Measurements from ENCODE around the gene BEX4.

Gene BEX4

DNA sequence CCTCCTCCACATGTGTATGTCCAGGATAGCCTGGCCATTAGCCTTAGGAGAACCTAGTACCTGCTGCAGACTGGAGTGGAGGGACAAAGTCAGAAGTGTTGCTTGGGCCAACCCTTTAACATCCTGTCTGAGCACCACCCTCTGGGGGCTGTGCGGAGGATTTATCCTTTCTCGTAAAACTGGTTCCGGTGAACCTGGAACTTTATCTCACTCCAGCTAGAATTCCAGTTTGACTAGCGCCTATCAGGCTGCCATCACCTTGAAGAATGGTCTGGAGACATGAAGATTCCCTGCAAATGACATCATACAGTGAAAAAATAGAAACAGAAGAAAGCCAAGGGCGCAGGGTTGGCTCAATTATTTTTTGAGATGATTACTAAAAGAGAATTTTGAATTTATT, 36.1 kb downstream of the BEX4 start:
- Mint-ChIP-seq H3K27ac (ENCODE audit: low read depth) (no peak overlapping the region), H3K27me3 (no peaks in the 10 kb centered on the region), H3K9me3 (no peaks in the 10 kb centered on the region), H3K4me1 (peaks cover 21% of the 10 kb centered on the region), H3K4me3 (no peak overlapping the region), H3K36me3 (ENCODE audit: insufficient read depth) (peaks cover 4% of the 10 kb centered on the region)
- DNase-seq (ENCODE audit: low spot score in 2 of 2) (no peak), ATAC-seq (replicated peaks; ENCODE audit: extremely low read depth, poor library complexity, severe bottlenecking) (no peak)

DNA sequence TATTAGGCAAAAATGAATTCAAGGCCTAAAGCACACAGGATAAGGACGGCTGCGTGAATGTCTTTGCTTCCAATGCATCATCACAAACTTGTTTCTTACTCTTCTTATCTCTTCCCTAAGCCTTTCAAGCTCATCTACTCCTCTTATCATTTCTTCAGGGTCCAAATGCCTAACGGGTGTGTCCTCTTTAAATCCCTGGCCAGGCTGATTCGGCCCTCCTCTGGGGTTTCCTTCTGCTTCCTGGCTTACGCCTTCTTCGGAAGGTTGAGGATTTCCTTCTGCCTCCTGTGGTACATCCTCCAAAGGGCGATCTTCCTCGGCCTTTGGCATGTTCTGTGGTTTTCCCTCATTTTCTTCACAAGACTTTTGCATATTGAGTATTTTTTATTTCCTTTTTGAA, 38.7 kb downstream of the BEX4 start:
- Mint-ChIP-seq H3K4me3 (peak overlapping the region; percentile 97), H3K27ac (ENCODE audit: low read depth) (peak overlapping the region; percentile 98), H3K27me3 (no peaks in the 10 kb centered on the region), H3K9me3 (no peaks in the 10 kb centered on the region), H3K4me1 (peaks cover 21% of the 10 kb centered on the region), H3K36me3 (ENCODE audit: insufficient read depth) (peaks cover 4% of the 10 kb centered on the region)
- DNase-seq (ENCODE audit: low spot score in 2 of 2): no peak
- no peak for ATAC-seq (replicated peaks; ENCODE audit: extremely low read depth, poor library complexity, severe bottlenecking)

DNA sequence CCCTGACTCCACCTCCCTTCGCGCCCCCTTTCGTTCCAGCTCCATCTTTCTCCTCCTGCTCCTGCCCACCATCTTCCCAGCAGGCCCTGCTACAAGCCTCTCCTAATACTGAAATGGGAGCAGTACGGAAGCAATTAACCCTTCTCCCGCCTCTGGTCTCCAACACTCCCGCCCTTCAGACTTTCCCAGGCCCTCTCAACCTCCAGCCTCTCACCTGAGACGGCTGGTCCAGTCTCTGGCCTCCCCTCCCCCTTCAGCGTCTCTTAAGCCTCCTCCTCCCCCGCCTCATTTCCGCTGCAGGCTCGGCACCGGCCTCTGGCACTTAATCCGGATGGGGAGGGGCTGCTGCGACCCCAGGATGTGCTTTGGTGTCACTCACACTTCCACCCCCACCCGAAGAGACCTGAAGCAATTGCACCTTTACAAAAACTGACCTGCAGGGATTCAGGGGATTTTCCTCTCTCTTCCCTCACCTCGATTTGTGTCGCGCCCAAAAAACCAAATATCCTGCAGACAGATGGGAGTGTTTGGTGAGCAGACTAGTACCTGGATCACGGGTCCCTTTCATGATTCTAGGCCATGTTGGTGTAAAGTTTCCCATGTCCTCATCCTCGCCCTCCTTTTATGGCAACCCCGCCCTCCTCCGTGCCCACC, 39.4 kb downstream of the BEX4 start:
- ATAC-seq (replicated peaks; ENCODE audit: extremely low read depth, poor library complexity, severe bottlenecking) (peak; percentile 7), DNase-seq (ENCODE audit: low spot score in 2 of 2) (no peak)
- Mint-ChIP-seq H3K4me1 (peaks cover 21% of the 10 kb centered on the region), H3K36me3 (ENCODE audit: insufficient read depth) (peaks cover 4% of the 10 kb centered on the region), H3K27ac (ENCODE audit: low read depth) (peak overlapping the region; percentile 98), H3K9me3 (no peaks in the 10 kb centered on the region), H3K27me3 (no peaks in the 10 kb centered on the region), H3K4me3 (peak overlapping the region; percentile 97)

DNA sequence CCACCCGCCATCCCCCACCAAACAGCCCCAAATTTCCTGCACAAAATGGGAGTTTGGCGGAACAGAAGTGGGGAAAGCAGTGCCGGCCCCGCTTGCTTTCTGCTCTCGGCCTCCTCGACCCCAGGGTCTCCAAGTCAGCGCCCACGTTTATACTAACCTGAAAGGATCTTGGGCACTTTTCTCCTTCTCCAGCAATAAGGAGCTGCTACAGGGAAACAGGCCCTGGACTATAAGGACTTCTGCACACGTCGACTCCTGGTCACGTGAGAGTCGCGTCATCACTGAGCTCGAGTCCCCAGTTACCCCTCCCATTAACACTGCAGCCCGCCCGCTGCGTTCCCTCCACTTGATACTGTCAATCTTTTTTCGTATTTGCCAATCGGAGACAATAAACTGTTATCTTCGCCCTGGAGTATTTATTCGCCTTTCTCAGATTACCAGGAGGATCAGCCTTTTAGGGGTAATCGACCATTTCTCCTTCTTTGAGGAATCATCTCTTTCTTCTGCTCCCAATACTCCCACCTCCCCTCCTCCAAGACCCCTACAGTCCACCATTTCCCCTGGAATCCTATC, 40.1 kb downstream of the BEX4 start, which contains the start of gene TCEAL8:
TSS of gene TCEAL8 (minus strand) at position 235 of the 573 bp plus-strand sequence. CDS start 1,176 bp downstream, outside the sequence.
- Mint-ChIP-seq H3K27ac (ENCODE audit: low read depth) (peak within 1 kb of the TSS; percentile 98), H3K9me3 (no peaks in the 10 kb centered on the region), H3K4me3 (peak within 1 kb of the TSS; percentile 97), H3K4me1 (peaks cover 21% of the 10 kb centered on the region), H3K27me3 (no peaks in the 10 kb centered on the region), H3K36me3 (ENCODE audit: insufficient read depth) (peaks cover 4% of the 10 kb centered on the region)
- DNase-seq (ENCODE audit: low spot score in 2 of 2): peak in 1 of 2 donors; percentile 13
- peak; percentile 91 for ATAC-seq (replicated peaks; ENCODE audit: extremely low read depth, poor library complexity, severe bottlenecking)

DNA sequence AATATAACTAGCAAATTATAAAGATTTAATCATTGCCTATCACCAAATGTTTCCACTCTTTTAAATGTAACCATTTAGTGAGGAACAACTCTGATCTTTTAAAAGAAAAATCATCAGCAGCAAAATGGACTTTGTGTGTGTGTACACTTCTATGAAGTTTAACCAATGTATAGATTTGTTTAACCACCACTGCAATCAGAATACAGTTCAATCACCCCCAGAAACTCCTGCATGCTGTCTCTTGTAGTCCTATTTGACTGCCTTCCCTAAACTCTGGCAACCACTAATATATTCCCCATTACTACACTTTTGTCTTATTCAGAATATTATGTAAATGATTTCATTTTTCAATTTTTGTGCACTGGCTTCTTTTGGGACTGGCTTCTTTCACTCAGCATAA, 41.7 kb downstream of the BEX4 start:
- DNase-seq (ENCODE audit: low spot score in 2 of 2) (no peak), ATAC-seq (replicated peaks; ENCODE audit: extremely low read depth, poor library complexity, severe bottlenecking) (no peak)
- H3K27ac Mint-ChIP-seq (ENCODE audit: low read depth): no peak overlapping the region
- H3K27me3 Mint-ChIP-seq: no peaks in the 10 kb centered on the region
- H3K4me3 Mint-ChIP-seq: no peak overlapping the region
- H3K4me1 Mint-ChIP-seq: peaks cover 21% of the 10 kb centered on the region
- H3K36me3 Mint-ChIP-seq (ENCODE audit: insufficient read depth): peaks cover 4% of the 10 kb centered on the region
- H3K9me3 Mint-ChIP-seq: no peaks in the 10 kb centered on the region

DNA sequence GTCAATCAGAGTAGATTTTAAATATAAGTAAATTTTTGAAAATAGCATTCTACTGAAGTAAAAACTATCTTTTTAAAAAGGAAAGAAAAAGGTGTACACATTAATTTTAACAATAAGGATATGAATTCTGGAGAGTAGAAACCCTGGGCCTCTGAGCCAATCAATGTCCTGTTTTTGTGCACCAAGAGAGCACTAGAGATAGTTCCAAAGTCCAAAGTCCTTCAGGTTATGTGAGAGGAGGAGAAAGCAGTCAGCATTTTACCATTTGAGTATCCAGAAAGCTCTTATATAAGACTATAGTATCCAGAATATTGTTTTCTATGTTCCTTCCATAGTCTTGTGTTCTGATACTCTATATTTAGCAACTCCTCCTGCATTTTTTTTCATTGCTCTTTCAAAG, 43.4 kb downstream of the BEX4 start:
- Mint-ChIP-seq H3K9me3 (no peaks in the 10 kb centered on the region), H3K4me3 (no peak overlapping the region), H3K27ac (ENCODE audit: low read depth) (no peak overlapping the region), H3K27me3 (peaks cover 8% of the 10 kb centered on the region), H3K36me3 (ENCODE audit: insufficient read depth) (peaks cover 4% of the 10 kb centered on the region), H3K4me1 (peaks cover 21% of the 10 kb centered on the region)
- DNase-seq (ENCODE audit: low spot score in 2 of 2) (no peak), ATAC-seq (replicated peaks; ENCODE audit: extremely low read depth, poor library complexity, severe bottlenecking) (no peak)

All from central memory CD8-positive, alpha-beta T cell (primary cell).